Activated naive CD8-positive, alpha-beta T cell (primary cell): ENCODE results near the gene LRRTM4.
"Not testable (repeated sequence)": the region's sequence is repeated elsewhere in the genome, so short reads cannot be mapped to it uniquely, and the experiment has no call there.

Experiments used
- H3K27ac Mint-ChIP-seq: one replicate; pipeline ENCODE4 v1.8.0; 2021; ENCODE audit warnings: mixed read lengths
- H3K27me3 Mint-ChIP-seq: one replicate; pipeline ENCODE4 v1.8.0; 2021; ENCODE audit warnings: mixed read lengths
- H3K36me3 Mint-ChIP-seq: one replicate; pipeline ENCODE4 v1.8.0; 2021; ENCODE audit warnings: mixed read lengths
- H3K4me1 Mint-ChIP-seq: one replicate; pipeline ENCODE4 v1.8.0; 2021; ENCODE audit warnings: low read depth, mixed read lengths
- H3K4me3 Mint-ChIP-seq: one replicate; pipeline ENCODE4 v1.8.0; 2021; ENCODE audit warnings: mild to moderate bottlenecking, mixed read lengths
- H3K9me3 Mint-ChIP-seq: one replicate; pipeline ENCODE4 v1.8.0; 2021; ENCODE audit warnings: low read depth, mixed read lengths

The LRRTM4 gene

GRCh38 chr2:77081597-77081996 lies 440.6 kb downstream of the LRRTM4 start:
- H3K4me3 Mint-ChIP-seq = no peak overlapping the region

GRCh38 chr2:77064324-77064723 lies 457.9 kb downstream of the LRRTM4 start:
- Mint-ChIP-seq H3K36me3 (no peaks in the 10 kb centered on the region), H3K4me3 (no peak overlapping the region), H3K9me3 (peaks cover 19% of the 10 kb centered on the region), H3K27me3 (no peaks in the 10 kb centered on the region), H3K27ac (no peak overlapping the region), H3K4me1 (no peaks in the 10 kb centered on the region)

More at GRCh38 chr2:77081597-77081996, 440.6 kb downstream of the LRRTM4 start:
- no peaks in the 10 kb centered on the region for H3K36me3 Mint-ChIP-seq
- no peaks in the 10 kb centered on the region for H3K4me1 Mint-ChIP-seq
- no peak overlapping the region for H3K27ac Mint-ChIP-seq
- H3K9me3 Mint-ChIP-seq = peaks cover 9% of the 10 kb centered on the region
- H3K27me3 Mint-ChIP-seq = no peaks in the 10 kb centered on the region

GRCh38 chr2:77054938-77055337 lies 467.2 kb downstream of the LRRTM4 start:
- Mint-ChIP-seq H3K4me1 (no peaks in the 10 kb centered on the region), H3K36me3 (no peaks in the 10 kb centered on the region), H3K27me3 (no peaks in the 10 kb centered on the region), H3K9me3 (peaks cover 6% of the 10 kb centered on the region), H3K4me3 (no peak overlapping the region), H3K27ac (no peak overlapping the region)

- Mint-ChIP-seq H3K9me3 (peaks cover 12% of the 10 kb centered on the region), H3K4me3 (no peak overlapping the region), H3K27ac (no peak overlapping the region), H3K36me3 (no peaks in the 10 kb centered on the region), H3K4me1 (no peaks in the 10 kb centered on the region), H3K27me3 (no peaks in the 10 kb centered on the region)
Observed at GRCh38 chr2:77046339-77046738, 475.8 kb downstream of the LRRTM4 start.

GRCh38 chr2:77045456-77045855 lies 476.7 kb downstream of the LRRTM4 start:
- peaks cover 17% of the 10 kb centered on the region for H3K9me3 Mint-ChIP-seq
- not testable (repeated sequence) for H3K27ac Mint-ChIP-seq, H3K27me3 Mint-ChIP-seq, H3K36me3 Mint-ChIP-seq, H3K4me3 Mint-ChIP-seq, H3K4me1 Mint-ChIP-seq

- Mint-ChIP-seq H3K27me3 (no peaks in the 10 kb centered on the region), H3K36me3 (no peaks in the 10 kb centered on the region), H3K4me3 (no peak overlapping the region), H3K27ac (no peak overlapping the region), H3K9me3 (no peaks in the 10 kb centered on the region), H3K4me1 (no peaks in the 10 kb centered on the region)
Observed at GRCh38 chr2:77034445-77034844, 487.7 kb downstream of the LRRTM4 start.

- H3K27ac Mint-ChIP-seq, H3K4me1 Mint-ChIP-seq, H3K36me3 Mint-ChIP-seq, H3K27me3 Mint-ChIP-seq, H3K4me3 Mint-ChIP-seq: not testable (repeated sequence)
- peaks cover 11% of the 10 kb centered on the region for H3K9me3 Mint-ChIP-seq
Observed at GRCh38 chr2:77029237-77029636, 492.9 kb downstream of the LRRTM4 start.

- no peak overlapping the region for H3K4me3 Mint-ChIP-seq
- peaks cover 11% of the 10 kb centered on the region for H3K9me3 Mint-ChIP-seq
- H3K4me1 Mint-ChIP-seq = no peaks in the 10 kb centered on the region
- H3K27me3 Mint-ChIP-seq = no peaks in the 10 kb centered on the region
- H3K27ac Mint-ChIP-seq = no peak overlapping the region
- H3K36me3 Mint-ChIP-seq = no peaks in the 10 kb centered on the region
Observed at GRCh38 chr2:77028032-77028600, 494.1 kb downstream of the LRRTM4 start.

- Mint-ChIP-seq H3K36me3 (no peaks in the 10 kb centered on the region), H3K4me3 (no peak overlapping the region), H3K4me1 (no peaks in the 10 kb centered on the region), H3K9me3 (peaks cover 11% of the 10 kb centered on the region), H3K27ac (no peak overlapping the region), H3K27me3 (no peaks in the 10 kb centered on the region)
Observed at GRCh38 chr2:77025714-77026113, 496.5 kb downstream of the LRRTM4 start.

GRCh38 chr2:77021161-77021560 lies 501.0 kb downstream of the LRRTM4 start:
- Mint-ChIP-seq H3K36me3 (no peaks in the 10 kb centered on the region), H3K27ac (no peak overlapping the region), H3K4me1 (no peaks in the 10 kb centered on the region), H3K4me3 (no peak overlapping the region), H3K27me3 (no peaks in the 10 kb centered on the region), H3K9me3 (peaks cover 6% of the 10 kb centered on the region)

GRCh38 chr2:77018219-77018618 lies 504.0 kb downstream of the LRRTM4 start:
- Mint-ChIP-seq H3K9me3 (no peaks in the 10 kb centered on the region), H3K27me3 (no peaks in the 10 kb centered on the region), H3K4me1 (no peaks in the 10 kb centered on the region), H3K27ac (no peak overlapping the region), H3K36me3 (no peaks in the 10 kb centered on the region), H3K4me3 (no peak overlapping the region)

- no peaks in the 10 kb centered on the region for H3K36me3 Mint-ChIP-seq
- H3K27me3 Mint-ChIP-seq = no peaks in the 10 kb centered on the region
- H3K9me3 Mint-ChIP-seq = peaks cover 3% of the 10 kb centered on the region
- no peaks in the 10 kb centered on the region for H3K4me1 Mint-ChIP-seq
- H3K27ac Mint-ChIP-seq = no peak overlapping the region
- H3K4me3 Mint-ChIP-seq = no peak overlapping the region
Observed at GRCh38 chr2:77017355-77017745, 504.8 kb downstream of the LRRTM4 start.

- Mint-ChIP-seq H3K27ac (no peak overlapping the region), H3K36me3 (no peaks in the 10 kb centered on the region), H3K9me3 (peaks cover 3% of the 10 kb centered on the region), H3K4me1 (no peaks in the 10 kb centered on the region), H3K27me3 (no peaks in the 10 kb centered on the region), H3K4me3 (no peak overlapping the region)
Observed at GRCh38 chr2:77016443-77017354, 505.5 kb downstream of the LRRTM4 start.

- H3K36me3 Mint-ChIP-seq = no peaks in the 10 kb centered on the region
- no peak overlapping the region for H3K27ac Mint-ChIP-seq
- H3K4me3 Mint-ChIP-seq = no peak overlapping the region
- peaks cover 8% of the 10 kb centered on the region for H3K9me3 Mint-ChIP-seq
- no peaks in the 10 kb centered on the region for H3K4me1 Mint-ChIP-seq
- H3K27me3 Mint-ChIP-seq = no peaks in the 10 kb centered on the region
Observed at GRCh38 chr2:77013953-77014352, 508.2 kb downstream of the LRRTM4 start.

GRCh38 chr2:77013457-77013856 lies 508.7 kb downstream of the LRRTM4 start:
- Mint-ChIP-seq H3K36me3 (no peaks in the 10 kb centered on the region), H3K9me3 (peaks cover 8% of the 10 kb centered on the region), H3K27ac (no peak overlapping the region), H3K4me1 (no peaks in the 10 kb centered on the region), H3K4me3 (no peak overlapping the region), H3K27me3 (no peaks in the 10 kb centered on the region)

- H3K9me3 Mint-ChIP-seq = peaks cover 23% of the 10 kb centered on the region
- no peaks in the 10 kb centered on the region for H3K4me1 Mint-ChIP-seq
- H3K36me3 Mint-ChIP-seq = no peaks in the 10 kb centered on the region
- H3K27ac Mint-ChIP-seq = no peak overlapping the region
- H3K27me3 Mint-ChIP-seq = no peaks in the 10 kb centered on the region
- no peak overlapping the region for H3K4me3 Mint-ChIP-seq
Observed at GRCh38 chr2:77009307-77009706, 512.9 kb downstream of the LRRTM4 start.
